Trophoblast cell (in vitro differentiated cells and primary cell): ENCODE measurements around the gene ARL4C.

ENCODE experiments used
- DNase-seq, 2 donors: peaks; one replicate each; pipeline ENCODE4 v3.0.0-alpha.2; 2016
- H2AFZ ChIP-seq: 2 replicates; pipeline ENCODE4 v1.6.1; 2013; ENCODE audit warnings: low read length, moderate library complexity, mild to moderate bottlenecking; ENCODE audit not compliant: insufficient read depth, poor library complexity
- H2AK5ac ChIP-seq: 2 replicates; pipeline ENCODE4 v1.6.1; 2013; ENCODE audit warnings: mild to moderate bottlenecking, low read length
- H2BK120ac ChIP-seq: 2 replicates; pipeline ENCODE4 v1.6.1; 2013; ENCODE audit warnings: low read length, mild to moderate bottlenecking, moderate library complexity; ENCODE audit not compliant: insufficient read depth, poor library complexity
- H2BK12ac ChIP-seq: 2 replicates; pipeline ENCODE4 v1.6.1; 2013; ENCODE audit warnings: mild to moderate bottlenecking, low read length, moderate library complexity
- H2BK5ac ChIP-seq: 2 replicates; pipeline ENCODE4 v1.6.1; 2013; ENCODE audit warnings: low read length, low read depth, moderate library complexity, mild to moderate bottlenecking; ENCODE audit not compliant: poor library complexity
- H3K14ac ChIP-seq: 2 replicates; pipeline ENCODE4 v1.6.1; 2013; ENCODE audit warnings: mild to moderate bottlenecking, low read length
- H3K18ac ChIP-seq: 2 replicates; pipeline ENCODE4 v1.6.1; 2013; ENCODE audit warnings: mild to moderate bottlenecking, low read length
- H3K23ac ChIP-seq: 2 replicates; pipeline ENCODE4 v1.6.1; 2013; ENCODE audit warnings: low read length
- H3K27ac ChIP-seq: 2 replicates; pipeline ENCODE4 v1.5.1; 2013; ENCODE audit warnings: low read depth, mild to moderate bottlenecking, inconsistent platforms, low read length, moderate library complexity
- H3K27me3 ChIP-seq: 2 replicates; pipeline ENCODE4 v1.6.1; 2013; ENCODE audit warnings: inconsistent platforms, mild to moderate bottlenecking, low read length, moderate library complexity; ENCODE audit not compliant: insufficient read depth
- H3K36me3 ChIP-seq, 2 experiments: 1 replicate in 1 of 2; 2 replicates in 1 of 2; pipeline ENCODE4 v1.6.1; 2013; ENCODE audit warnings: low read length in 2 of 2, mild to moderate bottlenecking in 2 of 2, moderate library complexity in 1 of 2; ENCODE audit not compliant: insufficient read depth in 2 of 2, control insufficient read depth in 1 of 2
- H3K4ac ChIP-seq: 2 replicates; pipeline ENCODE4 v1.6.1; 2013; ENCODE audit warnings: low read depth, mild to moderate bottlenecking, low read length, moderate library complexity
- H3K4me1 ChIP-seq, 2 experiments: 1 replicate in 1 of 2; 2 replicates in 1 of 2; pipeline ENCODE4 v1.6.1; 2013; ENCODE audit warnings: low read length in 2 of 2, mild to moderate bottlenecking in 2 of 2, moderate library complexity in 1 of 2; ENCODE audit not compliant: insufficient read depth in 2 of 2, control insufficient read depth in 1 of 2
- H3K4me2 ChIP-seq: 2 replicates; pipeline ENCODE4 v1.6.1; 2013; ENCODE audit warnings: inconsistent platforms, mild to moderate bottlenecking, low read length, moderate library complexity
- H3K4me3 ChIP-seq: 2 replicates; pipeline ENCODE4 v1.5.1; 2013; ENCODE audit warnings: mild to moderate bottlenecking, low read depth, low read length, inconsistent platforms
- H3K79me1 ChIP-seq: one replicate; pipeline ENCODE4 v1.6.1; 2013; ENCODE audit warnings: low read length
- H3K79me2 ChIP-seq: 2 replicates; pipeline ENCODE4 v1.6.1; 2013; ENCODE audit warnings: low read length, mild to moderate bottlenecking; ENCODE audit not compliant: control insufficient read depth, insufficient read depth, poor library complexity
- H3K9ac ChIP-seq: 2 replicates; pipeline ENCODE4 v1.6.1; 2013; ENCODE audit warnings: mild to moderate bottlenecking, low read length
- H3K9me3 ChIP-seq: 2 replicates; pipeline ENCODE4 v1.6.1; 2013; ENCODE audit warnings: low read depth, mild to moderate bottlenecking, control low read depth, inconsistent platforms, low read length; ENCODE audit not compliant: insufficient read depth
- H4K12ac ChIP-seq: 2 replicates; pipeline ENCODE4 v1.6.1; 2013; ENCODE audit warnings: low read depth, mild to moderate bottlenecking, low read length, moderate library complexity
- H4K8ac ChIP-seq: 2 replicates; pipeline ENCODE4 v1.6.1; 2013; ENCODE audit warnings: low read depth, mild to moderate bottlenecking, low read length, moderate library complexity
- H4K91ac ChIP-seq: one replicate; pipeline ENCODE4 v1.6.1; 2013; ENCODE audit warnings: low read depth, mild to moderate bottlenecking, low read length, moderate library complexity
- WGBS: extraction: QIAGEN DNeasy Blood & Tissue Kit; methylation state at CpG from one replicate; pipeline ENCODE4 v1.1.7; 2013; ENCODE audit warnings: missing lambda C conversion rate; ENCODE audit not compliant: insufficient read length, insufficient coverage; ENCODE audit errors: extremely low coverage; 5-methylcytosine and 5-hydroxymethylcytosine counted together

ARL4C gene

DNA sequence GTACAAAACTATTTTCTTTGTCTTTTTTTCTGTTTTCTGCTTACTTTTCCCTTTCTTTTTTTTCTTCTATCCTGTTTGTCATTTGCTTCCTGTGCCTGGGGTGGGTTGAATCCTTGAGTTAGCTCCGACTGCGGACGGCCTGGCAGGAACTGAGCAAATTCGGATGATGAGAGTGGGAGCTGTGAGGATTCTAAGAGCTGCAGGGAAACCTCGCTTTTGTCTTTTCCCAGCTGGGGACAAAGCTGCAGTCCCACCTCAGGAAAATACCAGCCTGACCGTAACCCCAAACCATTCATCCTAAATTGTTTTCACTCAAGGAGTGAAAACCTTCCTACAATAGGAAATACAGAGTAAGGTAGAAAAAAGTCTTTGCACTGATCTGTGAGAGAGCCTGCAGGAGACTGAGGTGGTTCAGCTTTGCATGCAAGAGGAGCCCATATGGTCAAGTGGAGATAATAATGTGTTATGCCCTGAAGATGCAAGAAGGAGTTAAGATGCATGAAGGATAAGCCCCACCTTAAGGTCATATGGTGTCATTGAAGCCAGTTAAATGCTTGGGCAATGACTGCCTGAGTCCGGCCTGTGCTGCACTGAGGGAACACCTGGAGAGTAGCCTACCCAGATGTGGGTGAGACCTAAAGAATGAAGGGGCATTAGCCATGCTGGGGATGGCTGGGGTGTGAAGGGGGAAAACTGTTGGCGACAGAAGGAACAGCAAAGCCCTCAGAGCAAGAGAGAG, 31.7 kb upstream of the ARL4C start:
- no CpG with 5 or more reads among the region's 8 CpGs for WGBS
- peak; percentile 72 to 90 for DNase-seq
- H2BK5ac ChIP-seq: no peak overlapping the region

GRCh38 chr2:234526711-234527110, 29.8 kb upstream of the ARL4C start:
- Histone ChIP-seq H3K9me3 (no peaks in the 10 kb centered on the region), H3K14ac (no peak overlapping the region), H3K4ac (no peak overlapping the region), H3K4me1 (no peaks in the 10 kb centered on the region), H3K36me3 (no peaks in the 10 kb centered on the region), H3K18ac (no peak overlapping the region), H4K8ac (no peak overlapping the region), H3K79me1 (no peaks in the 10 kb centered on the region), H2BK12ac (no peak overlapping the region), H2AFZ (no peak overlapping the region), H4K91ac (no peak overlapping the region), H3K4me3 (no peak overlapping the region), H3K9ac (no peak overlapping the region), H2BK120ac (no peak overlapping the region), H2AK5ac (no peak overlapping the region), H3K27me3 (no peaks in the 10 kb centered on the region), H3K23ac (no peak overlapping the region), H3K4me2 (no peak overlapping the region), H3K79me2 (no peaks in the 10 kb centered on the region), H3K27ac (no peak overlapping the region), H2BK5ac (no peak overlapping the region), H4K12ac (no peak overlapping the region)
- no CpG with 5 or more reads among the region's 3 CpGs for WGBS
- no peak for DNase-seq

More for the DNA sequence above, 31.7 kb upstream of the ARL4C start:
- Histone ChIP-seq H2AFZ (no peak overlapping the region), H3K4me3 (no peak overlapping the region), H4K91ac (no peak overlapping the region), H2AK5ac (no peak overlapping the region), H3K79me1 (no peaks in the 10 kb centered on the region), H3K18ac (no peak overlapping the region), H3K23ac (no peak overlapping the region), H4K12ac (no peak overlapping the region), H3K4me1 (no peaks in the 10 kb centered on the region), H3K36me3 (no peaks in the 10 kb centered on the region), H3K9ac (no peak overlapping the region), H3K9me3 (no peaks in the 10 kb centered on the region), H3K27me3 (no peaks in the 10 kb centered on the region), H4K8ac (no peak overlapping the region), H3K4ac (no peak overlapping the region), H3K27ac (no peak overlapping the region), H3K4me2 (no peak overlapping the region), H2BK12ac (no peak overlapping the region), H3K14ac (no peak overlapping the region), H3K79me2 (no peaks in the 10 kb centered on the region), H2BK120ac (no peak overlapping the region)

DNA sequence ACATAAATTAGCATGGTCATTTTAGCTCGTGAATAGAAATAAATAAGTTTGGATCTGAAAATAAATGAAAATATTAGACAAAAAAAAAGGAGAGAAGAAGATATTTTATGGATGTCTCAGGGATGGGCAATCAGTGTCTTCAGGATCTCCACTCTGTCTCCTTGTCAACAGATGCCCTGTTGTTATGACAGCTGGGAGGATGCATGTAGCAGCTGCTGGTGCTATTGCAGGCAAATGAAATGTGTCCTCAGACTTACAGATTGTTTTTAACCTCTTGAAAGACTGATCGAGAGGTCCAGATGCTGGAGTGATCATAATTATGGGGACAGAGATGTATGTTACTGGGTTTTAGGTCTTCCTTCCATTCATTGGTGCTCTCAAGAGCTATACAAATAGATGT, 24.7 kb upstream of the ARL4C start:
- Histone ChIP-seq H3K4me3 (no peak overlapping the region), H3K23ac (no peak overlapping the region), H4K91ac (no peak overlapping the region), H3K14ac (no peak overlapping the region), H2AK5ac (no peak overlapping the region), H3K36me3 (no peaks in the 10 kb centered on the region), H2AFZ (no peak overlapping the region), H4K12ac (no peak overlapping the region), H3K9ac (no peak overlapping the region), H3K27ac (no peak overlapping the region), H3K27me3 (no peaks in the 10 kb centered on the region), H3K4ac (no peak overlapping the region), H3K18ac (no peak overlapping the region), H2BK5ac (no peak overlapping the region), H3K4me2 (no peak overlapping the region), H3K79me2 (no peaks in the 10 kb centered on the region), H3K9me3 (no peaks in the 10 kb centered on the region), H3K79me1 (no peaks in the 10 kb centered on the region), H4K8ac (no peak overlapping the region), H3K4me1 (peaks cover 3% of the 10 kb centered on the region in 2 experiments), H2BK120ac (no peak overlapping the region), H2BK12ac (no peak overlapping the region)
- no peak for DNase-seq
- WGBS: no CpG with 5 or more reads among the region's 2 CpGs

DNA sequence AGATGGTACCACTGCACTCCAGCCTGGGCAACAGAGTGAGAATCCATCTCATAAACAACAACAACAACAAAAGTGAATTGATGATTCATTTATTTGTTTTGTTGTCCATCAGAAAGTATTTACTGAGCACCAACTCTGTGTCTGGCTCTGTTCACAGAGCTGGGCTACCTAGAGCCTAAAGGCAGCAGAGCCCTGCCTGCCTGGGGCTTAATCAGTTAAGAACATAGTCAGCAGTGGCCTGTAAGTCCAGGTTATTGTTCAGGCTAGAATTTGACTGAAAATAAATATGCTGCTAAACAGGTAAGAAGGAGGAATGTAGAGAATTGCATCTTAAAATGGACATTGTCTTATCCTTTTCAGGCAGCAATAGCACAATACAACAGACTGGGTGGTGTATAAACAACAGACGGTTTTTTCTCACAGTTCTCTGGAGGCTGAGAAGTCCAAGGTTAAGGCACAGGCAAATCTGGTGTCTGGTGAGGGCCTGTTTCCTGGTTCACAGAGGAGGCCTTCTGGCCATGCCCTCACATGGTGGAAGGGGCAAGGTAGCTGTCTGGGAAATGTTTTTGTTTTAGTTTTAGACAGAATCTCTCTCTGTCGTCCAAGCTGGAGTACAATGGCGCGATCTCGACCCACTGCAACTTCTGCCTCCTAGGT, 22.2 kb upstream of the ARL4C start:
- Histone ChIP-seq H4K8ac (no peak overlapping the region), H2AFZ (no peak overlapping the region), H4K12ac (no peak overlapping the region), H3K9me3 (peaks cover 8% of the 10 kb centered on the region), H3K23ac (no peak overlapping the region), H3K4ac (no peak overlapping the region), H3K36me3 (no peaks in the 10 kb centered on the region), H3K79me1 (no peaks in the 10 kb centered on the region), H3K4me2 (no peak overlapping the region), H2AK5ac (no peak overlapping the region), H4K91ac (no peak overlapping the region), H2BK5ac (no peak overlapping the region), H3K4me3 (no peak overlapping the region), H3K27ac (no peak overlapping the region), H3K27me3 (no peaks in the 10 kb centered on the region), H2BK12ac (no peak overlapping the region), H3K14ac (no peak overlapping the region), H3K79me2 (no peaks in the 10 kb centered on the region), H3K4me1 (peaks cover 3% of the 10 kb centered on the region in 2 experiments), H2BK120ac (no peak overlapping the region), H3K18ac (no peak overlapping the region), H3K9ac (no peak overlapping the region)
- no CpG with 5 or more reads among the region's 5 CpGs for WGBS
- DNase-seq: peak; percentile 86 to 93
